Hepatocyte (in vitro differentiated cells): Measurements from ENCODE around the gene ALG3. TPM values are rescaled to one million over a fixed set of nuclear protein-coding genes. Genes with fewer than 3 reads are reported as not detected.

Source experiments
- DNase-seq: peaks from one replicate; pipeline ENCODE4 v3.0.0-alpha.2; 2016; ENCODE audit warnings: low spot score
- H2AFZ ChIP-seq: fragments of 200-600 bp; sonication (generic); 2 replicates; pipeline ENCODE4 v1.6.0; 2016; ENCODE audit warnings: antibody characterized with exemption, mild to moderate bottlenecking
- H3K27ac ChIP-seq: fragments of 200-600 bp; sonication (generic); 2 replicates; pipeline ENCODE4 v1.5.1; 2016; ENCODE audit warnings: mild to moderate bottlenecking
- H3K27me3 ChIP-seq: fragments of 200-600 bp; sonication (generic); 2 replicates; pipeline ENCODE4 v1.6.1; 2016
- H3K36me3 ChIP-seq: fragments of 200-600 bp; sonication (generic); replicated peaks from 2 replicates; pipeline ENCODE4 v1.5.1; 2016; ENCODE audit warnings: low read depth; ENCODE audit not compliant: insufficient read depth
- H3K4me1 ChIP-seq: fragments of 200-600 bp; sonication (generic); 2 replicates; pipeline ENCODE4 v1.5.1; 2016; ENCODE audit warnings: mild to moderate bottlenecking, moderate library complexity; ENCODE audit not compliant: insufficient read depth
- H3K4me2 ChIP-seq: fragments of 200-600 bp; sonication (generic); 2 replicates; pipeline ENCODE4 v1.6.0; 2016
- H3K4me3 ChIP-seq: fragments of 200-600 bp; sonication (generic); 2 replicates; pipeline ENCODE4 v1.5.1; 2016; ENCODE audit warnings: mild to moderate bottlenecking
- H3K79me2 ChIP-seq: fragments of 200-600 bp; sonication (generic); 2 replicates; pipeline ENCODE4 v1.6.0; 2017; ENCODE audit warnings: mild to moderate bottlenecking
- H3K9me2 ChIP-seq: fragments of 200-600 bp; sonication (generic); replicated peaks from 2 replicates; pipeline ENCODE4 v1.6.0; 2017; ENCODE audit warnings: mild to moderate bottlenecking; ENCODE audit not compliant: insufficient read depth
- H3K9me3 ChIP-seq: fragments of 200-600 bp; sonication (generic); 2 replicates; pipeline ENCODE4 v1.5.1; 2016; ENCODE audit warnings: low read depth, mild to moderate bottlenecking
- H4K20me1 ChIP-seq: fragments of 200-600 bp; sonication (generic); 2 replicates; pipeline ENCODE4 v1.6.0; 2016; ENCODE audit warnings: mild to moderate bottlenecking; ENCODE audit not compliant: insufficient read depth, poor library complexity, severe bottlenecking
- CTCF ChIP-seq: fragments of 200-600 bp; sonication (generic); IDR thresholded peaks from 2 replicates; pipeline ENCODE4 v1.5.1; 2016; ENCODE audit warnings: antibody characterized with exemption, mild to moderate bottlenecking; ENCODE audit not compliant: poor library complexity
- EZH2 ChIP-seq: fragments of 200-600 bp; sonication (generic); IDR thresholded peaks from 2 replicates; pipeline ENCODE4 v1.6.1; 2016; ENCODE audit warnings: antibody characterized with exemption, mild to moderate bottlenecking, borderline replicate concordance
- EZH2phosphoT487 ChIP-seq: fragments of 200-600 bp; sonication (generic); IDR thresholded peaks from one replicate; pipeline ENCODE4 v1.6.1; 2018; ENCODE audit warnings: antibody characterized with exemption, mild to moderate bottlenecking, low read depth, moderate library complexity; ENCODE audit not compliant: unreplicated experiment, severe bottlenecking
- WGBS: methylation state at CpG from one replicate; pipeline ENCODE4 v1.1.6; 2016; ENCODE audit warnings: low lambda C conversion rate; ENCODE audit errors: missing lambda C conversion rate; 5-methylcytosine and 5-hydroxymethylcytosine counted together
- polyA plus RNA-seq: library from polyadenylated mRNA; unstranded; fragments of >200 nt; fragmentation: Nextera tagmentation; extraction: Ambion mirVana; gene quantifications from 2 replicates; pipeline ENCODE4 v1.2.1, GENCODE V29; 2016
- total RNA-seq: library from RNA; depleted of rRNA; stranded (reverse); fragments of >200 nt; gene quantifications from 2 replicates; pipeline ENCODE4 v1.2.3, GENCODE V29; 2014

ALG3 gene
- total and polyA plus RNA-seq, 2 experiments from 2014 or later = 52.3 to 122 TPM

GRCh38 chr3:184259396-184259877 lies 10.7 kb upstream of the ALG3 start:
- no peak overlapping the region for H3K4me3 ChIP-seq
- H3K4me1 ChIP-seq = peaks cover 19% of the 10 kb centered on the region
- no peak overlapping the region for H2AFZ ChIP-seq
- no peaks in the 10 kb centered on the region for H3K9me3 ChIP-seq
- H4K20me1 ChIP-seq = no peaks in the 10 kb centered on the region
- 28% methylated on average over 17 of the region's 28 CpGs for whole genome bisulfite sequencing
- peaks cover 49% of the 10 kb centered on the region for H3K27me3 ChIP-seq
- no peaks in the 10 kb centered on the region for H3K9me2 ChIP-seq
- H3K79me2 ChIP-seq = no peaks in the 10 kb centered on the region
- no peak for DNase-seq
- H3K4me2 ChIP-seq = peak overlapping the region; percentile 97
- no peaks in the 10 kb centered on the region for H3K36me3 ChIP-seq
- no peak overlapping the region for H3K27ac ChIP-seq
- no peak for TF ChIP-seq CTCF
- TF ChIP-seq EZH2 = no peak
- TF ChIP-seq EZH2phosphoT487 = no peak

GRCh38 chr3:184258926-184259325 lies 10.2 kb upstream of the ALG3 start:
- Histone ChIP-seq H3K4me2 (no peak overlapping the region), H3K4me3 (no peak overlapping the region), H3K27ac (no peak overlapping the region), H3K9me2 (no peaks in the 10 kb centered on the region), H3K9me3 (no peaks in the 10 kb centered on the region), H2AFZ (no peak overlapping the region), H4K20me1 (no peaks in the 10 kb centered on the region), H3K27me3 (peaks cover 48% of the 10 kb centered on the region), H3K4me1 (peaks cover 19% of the 10 kb centered on the region), H3K79me2 (no peaks in the 10 kb centered on the region), H3K36me3 (no peaks in the 10 kb centered on the region)
- no peak for DNase-seq
- WGBS = 83% methylated on average over 5 of the region's 5 CpGs
- no peak for TF ChIP-seq EZH2
- TF ChIP-seq EZH2phosphoT487 = no peak
- TF ChIP-seq CTCF = no peak

GRCh38 chr3:184257083-184257915 lies 8.5 kb upstream of the ALG3 start:
- Histone ChIP-seq H3K27me3 (peaks cover 36% of the 10 kb centered on the region), H3K4me1 (peaks cover 17% of the 10 kb centered on the region), H3K4me2 (no peak overlapping the region), H3K79me2 (no peaks in the 10 kb centered on the region), H3K9me3 (no peaks in the 10 kb centered on the region), H3K9me2 (no peaks in the 10 kb centered on the region), H4K20me1 (no peaks in the 10 kb centered on the region), H2AFZ (no peak overlapping the region), H3K27ac (no peak overlapping the region), H3K36me3 (no peaks in the 10 kb centered on the region), H3K4me3 (no peak overlapping the region)
- no peak for TF ChIP-seq EZH2phosphoT487
- TF ChIP-seq EZH2 = no peak
- TF ChIP-seq CTCF = no peak
- DNase-seq = no peak
- 93% methylated on average over 23 of the region's 23 CpGs for WGBS
